HepG2 (cell line): ENCODE results near the gene FBRSL1. TPM values are rescaled to one million over a fixed set of nuclear protein-coding genes. Genes with fewer than 3 reads are reported as not detected.

Experiments used
- ARNTL ChIP-seq: sonication (generic); formaldehyde crosslinking; IDR thresholded peaks from 2 replicates; pipeline ENCODE4 v1.4.0; 2020; ENCODE audit warnings: mild to moderate bottlenecking, missing genetic modification reagents
- DR1 ChIP-seq: sonication (generic); formaldehyde crosslinking; IDR thresholded peaks from 2 replicates; pipeline ENCODE4 v1.8.0; 2021; ENCODE audit warnings: mild to moderate bottlenecking, missing genetic modification reagents, inconsistent platforms
- FOXO1 ChIP-seq: sonication (generic); formaldehyde crosslinking; IDR thresholded peaks from 2 replicates; pipeline ENCODE4 v1.4.0; 2020; ENCODE audit warnings: missing genetic modification reagents
- GZF1 ChIP-seq: sonication (generic); formaldehyde crosslinking; IDR thresholded peaks from 2 replicates; pipeline ENCODE4 v1.5.1; 2020; ENCODE audit warnings: mild to moderate bottlenecking, missing genetic modification reagents
- KAT8 ChIP-seq: IDR thresholded peaks from 2 replicates; pipeline ENCODE4 v1.6.1; 2016; ENCODE audit warnings: missing genetic modification reagents, missing compliant biosample characterization
- KDM2A ChIP-seq: sonication (generic); formaldehyde crosslinking; IDR thresholded peaks from 2 replicates; pipeline ENCODE4 v1.4.0; 2020; ENCODE audit warnings: low read depth, missing genetic modification reagents, borderline replicate concordance
- MIXL1 ChIP-seq: IDR thresholded peaks from 2 replicates; pipeline ENCODE4 v1.6.1; 2016
- POLR2G ChIP-seq: fragments of 200-400 bp; formaldehyde crosslinking; IDR thresholded peaks from 2 replicates; pipeline ENCODE4 v1.6.1; 2018; ENCODE audit warnings: mild to moderate bottlenecking, low read depth, low read length, moderate library complexity
- PRDM10 ChIP-seq: sonication (generic); formaldehyde crosslinking; IDR thresholded peaks from 2 replicates; pipeline ENCODE4 v1.4.0; 2020; ENCODE audit warnings: low read depth, missing genetic modification reagents
- SRSF4 ChIP-seq: fragments of 200-400 bp; formaldehyde crosslinking; IDR thresholded peaks from one replicate; pipeline ENCODE4 v1.6.1; 2018; ENCODE audit warnings: mild to moderate bottlenecking, low read depth, low read length, moderate library complexity; ENCODE audit not compliant: poor library complexity, severe bottlenecking
- SSRP1 ChIP-seq: IDR thresholded peaks from 2 replicates; pipeline ENCODE4 v1.6.1; 2016; ENCODE audit warnings: control low read depth
- TBX2 ChIP-seq: sonication (generic); formaldehyde crosslinking; IDR thresholded peaks from 2 replicates; pipeline ENCODE4 v1.5.0; 2020; ENCODE audit warnings: missing genetic modification reagents, mild to moderate bottlenecking, borderline replicate concordance
- USF2 ChIP-seq, 2 experiments: sonication (generic) in 1 of 2; formaldehyde crosslinking in 1 of 2; IDR thresholded peaks; 2 replicates each; pipeline versions ENCODE4 v1.5.1 to v1.6.1; 2011 to 2020; ENCODE audit warnings: borderline replicate concordance in 1 of 2, low read depth in 1 of 2, low read length in 1 of 2, mild to moderate bottlenecking in 1 of 2, missing genetic modification reagents in 1 of 2, moderate library complexity in 1 of 2
- WIZ ChIP-seq: sonication (generic); formaldehyde crosslinking; IDR thresholded peaks from 2 replicates; pipeline ENCODE4 v1.5.1; 2020; ENCODE audit warnings: mild to moderate bottlenecking, missing genetic modification reagents
- ZNF205 ChIP-seq: IDR thresholded peaks from 2 replicates; pipeline ENCODE4 v1.6.1; 2018; ENCODE audit warnings: missing biosample characterization, missing genetic modification reagents
- ZNF501 ChIP-seq: sonication (generic); formaldehyde crosslinking; IDR thresholded peaks from 2 replicates; pipeline ENCODE4 v1.5.1; 2020; ENCODE audit warnings: mild to moderate bottlenecking, moderate library complexity, missing genetic modification reagents
- ZNF549 ChIP-seq: sonication (generic); formaldehyde crosslinking; IDR thresholded peaks from 2 replicates; pipeline ENCODE4 v1.5.0; 2020; ENCODE audit warnings: missing genetic modification reagents
- ZNF616 ChIP-seq: sonication (generic); formaldehyde crosslinking; IDR thresholded peaks from 2 replicates; pipeline ENCODE4 v1.5.0; 2020; ENCODE audit warnings: low read depth, mild to moderate bottlenecking, missing genetic modification reagents
- ZNF644 ChIP-seq: IDR thresholded peaks from 2 replicates; pipeline ENCODE4 v1.6.1; 2016; ENCODE audit warnings: low read depth
- ZNF674 ChIP-seq: sonication (generic); formaldehyde crosslinking; IDR thresholded peaks from 2 replicates; pipeline ENCODE4 v1.5.0; 2020; ENCODE audit warnings: low read depth, mild to moderate bottlenecking, missing genetic modification reagents
- ZNF761 ChIP-seq: sonication (generic); formaldehyde crosslinking; conservative IDR thresholded peaks from 2 replicates; pipeline ENCODE4 v1.4.0; 2020; ENCODE audit warnings: mild to moderate bottlenecking, missing genetic modification reagents
- ZNF766 ChIP-seq: sonication (generic); formaldehyde crosslinking; IDR thresholded peaks from 2 replicates; pipeline ENCODE4 v1.5.0; 2020; ENCODE audit warnings: missing genetic modification reagents, borderline replicate concordance
- ZNF879 ChIP-seq: sonication (generic); formaldehyde crosslinking; IDR thresholded peaks from 2 replicates; pipeline ENCODE4 v1.8.1; 2023; ENCODE audit warnings: missing genetic modification reagents
- polyA plus RNA-seq, 8 experiments: library from polyadenylated mRNA; depleted of rRNA in 3 of 8; stranded (reverse) in 7 of 8; unstranded in 1 of 8; fragments of >200 nt; fragmentation: Illumina TruSeq in 4 of 8; extraction: Trizol in 4 of 8; gene quantifications; 2 replicates each; pipeline versions ENCODE4 v1.2.1 to v1.2.3, GENCODE V29; 2011 to 2016; ENCODE audit warnings: low read depth in 4 of 8, missing spikeins in 1 of 8, mixed read lengths in 1 of 8; ENCODE audit not compliant: insufficient read depth in 1 of 8
- total RNA-seq, 5 experiments: library from RNA; depleted of rRNA; stranded (reverse); fragments of >200 nt; fragmentation: Illumina TruSeq; extraction: Trizol; gene quantifications; 2 replicates each; pipeline ENCODE4 v1.2.3, GENCODE V29; 2016; ENCODE audit warnings: low read depth in 1 of 5

The FBRSL1 gene
- total and polyA plus RNA-seq, 2 of the 13 experiments (the other 11 are each of a cell fraction or from before 2014, with no cell fraction given) = 3.6 to 7.9 TPM

- TF ChIP-seq USF2 (IDR thresholded peaks at IDR 0.05; ENCODE audit: low read depth, low read length) (no peak), USF2 (CRISPR knock-in tag; IDR thresholded peaks at IDR 0.05; ENCODE audit: borderline replicate concordance) (0 out of 2 replicates have a peak, but pooled peaks have one; percentile 47), ZNF616 (CRISPR knock-in tag) (no peak), PRDM10 (CRISPR knock-in tag) (no peak), ZNF501 (CRISPR knock-in tag) (peak; percentile 65; the same call in 1 of the 2 replicates), ZNF549 (CRISPR knock-in tag) (no peak), ZNF879 (CRISPR knock-in tag) (no peak), KAT8 (peak; percentile 84), ZNF674 (no peak), ZNF205 (0 out of 2 replicates have a peak, but pooled peaks have one; percentile 31), TBX2 (peak; percentile 81; the same call in 1 of the 2 replicates), ZNF766 (CRISPR knock-in tag) (peak; percentile 62; the same call in 1 of the 2 replicates), DR1 (CRISPR knock-in tag) (peak; percentile 61; the same call in 1 of the 2 replicates), ZNF761 (CRISPR knock-in tag) (0 out of 2 replicates have a peak, but pooled peaks have one; percentile 34), FOXO1 (CRISPR knock-in tag) (peak; percentile 60), POLR2G (peak; percentile 77), MIXL1 (CRISPR knock-in tag) (peak; percentile 10; the same call in 1 of the 2 replicates), ZNF644 (CRISPR knock-in tag) (no peak), SSRP1 (CRISPR knock-in tag) (no peak), WIZ (CRISPR knock-in tag) (0 out of 2 replicates have a peak, but pooled peaks have one; percentile 24), KDM2A (peak; percentile 48; the same call in 1 of the 2 replicates), GZF1 (CRISPR knock-in tag) (0 out of 2 replicates have a peak, but pooled peaks have one; percentile 65), SRSF4 (no peak), ARNTL (CRISPR knock-in tag) (no peak)
Observed at GRCh38 chr12:132517013-132517739, 27.2 kb downstream of the FBRSL1 start (continued).
